ENCODE results near the gene ATG2B. TPM values are rescaled to one million over a fixed set of nuclear protein-coding genes. Genes with fewer than 3 reads are reported as not detected.

ATG2B gene
- total RNA-seq, 1 donor from 2014 or later: 11.9 TPM

DNA sequence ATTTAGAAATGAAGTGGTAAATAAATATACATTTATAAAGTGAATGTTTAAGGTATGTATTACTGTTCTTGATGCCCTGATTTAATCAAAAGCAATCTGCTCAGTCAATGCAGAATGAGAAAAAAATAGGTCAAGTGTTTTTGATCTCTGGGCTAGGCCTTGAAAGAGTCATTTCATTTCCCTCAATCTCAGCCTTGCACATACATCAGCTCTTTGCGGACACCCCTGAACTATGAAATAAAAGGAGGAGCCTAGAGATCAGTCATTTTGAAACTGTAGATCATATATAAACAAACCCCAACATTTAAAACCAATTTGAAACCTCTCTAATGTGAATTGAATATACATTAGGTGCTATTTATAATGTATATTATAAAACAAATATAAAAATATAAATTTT lies 42.5 kb downstream of the ATG2B start:
- no peaks in the 10 kb centered on the region for H3K27me3 ChIP-seq
- no peaks in the 10 kb centered on the region for H3K4me1 Mint-ChIP-seq
- H4K20me1 ChIP-seq (ENCODE audit: low read depth): no peaks in the 10 kb centered on the region
- no peak overlapping the region for H3K27ac Mint-ChIP-seq
- H3K27me3 Mint-ChIP-seq (ENCODE audit: insufficient read depth, low read depth): no peaks in the 10 kb centered on the region
- no peaks in the 10 kb centered on the region for H3K9me3 Mint-ChIP-seq
- TF ChIP-seq EZH2phosphoT487 (IDR thresholded peaks at IDR 0.05) (no peak), EZH2 (IDR thresholded peaks at IDR 0.05) (no peak)
- TF ChIP-seq, protein P1, sequence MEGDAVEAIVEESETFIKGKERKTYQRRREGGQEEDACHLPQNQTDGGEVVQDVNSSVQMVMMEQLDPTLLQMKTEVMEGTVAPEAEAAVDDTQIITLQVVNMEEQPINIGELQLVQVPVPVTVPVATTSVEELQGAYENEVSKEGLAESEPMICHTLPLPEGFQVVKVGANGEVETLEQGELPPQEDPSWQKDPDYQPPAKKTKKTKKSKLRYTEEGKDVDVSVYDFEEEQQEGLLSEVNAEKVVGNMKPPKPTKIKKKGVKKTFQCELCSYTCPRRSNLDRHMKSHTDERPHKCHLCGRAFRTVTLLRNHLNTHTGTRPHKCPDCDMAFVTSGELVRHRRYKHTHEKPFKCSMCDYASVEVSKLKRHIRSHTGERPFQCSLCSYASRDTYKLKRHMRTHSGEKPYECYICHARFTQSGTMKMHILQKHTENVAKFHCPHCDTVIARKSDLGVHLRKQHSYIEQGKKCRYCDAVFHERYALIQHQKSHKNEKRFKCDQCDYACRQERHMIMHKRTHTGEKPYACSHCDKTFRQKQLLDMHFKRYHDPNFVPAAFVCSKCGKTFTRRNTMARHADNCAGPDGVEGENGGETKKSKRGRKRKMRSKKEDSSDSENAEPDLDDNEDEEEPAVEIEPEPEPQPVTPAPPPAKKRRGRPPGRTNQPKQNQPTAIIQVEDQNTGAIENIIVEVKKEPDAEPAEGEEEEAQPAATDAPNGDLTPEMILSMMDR (IDR thresholded peaks at IDR 0.05): no peak
- H3K36me3 ChIP-seq: peaks cover 13% of the 10 kb centered on the region
- H3K36me3 Mint-ChIP-seq: peaks cover 24% of the 10 kb centered on the region
- H3K4me1 ChIP-seq: peaks cover 9% of the 10 kb centered on the region
- H3K27ac ChIP-seq: no peak overlapping the region
- no peak overlapping the region for H3K9ac ChIP-seq
- no peak overlapping the region for H3K4me2 ChIP-seq
- H3K79me2 ChIP-seq (ENCODE audit: low read depth): no peaks in the 10 kb centered on the region
- H2AFZ ChIP-seq (replicated peaks): no peak overlapping the region
- no peak overlapping the region for H3K4me3 Mint-ChIP-seq
- H3K9me3 ChIP-seq (ENCODE audit: low read depth): no peaks in the 10 kb centered on the region
- H3F3A ChIP-seq (ENCODE audit: low read depth): no peaks in the 10 kb centered on the region
- no peak for DNase-seq (ENCODE audit: low spot score)
- no peak overlapping the region for H3K4me3 ChIP-seq

- Histone ChIP-seq H3K4me1 (peaks cover 9% of the 10 kb centered on the region), H2AFZ (replicated peaks) (no peak overlapping the region), H4K20me1 (ENCODE audit: low read depth) (no peaks in the 10 kb centered on the region), H3F3A (ENCODE audit: low read depth) (no peaks in the 10 kb centered on the region), H3K27me3 (no peaks in the 10 kb centered on the region), H3K4me3 (no peak overlapping the region), H3K4me2 (no peak overlapping the region), H3K9me3 (ENCODE audit: low read depth) (no peaks in the 10 kb centered on the region), H3K79me2 (ENCODE audit: low read depth) (no peaks in the 10 kb centered on the region), H3K27ac (no peak overlapping the region), H3K9ac (no peak overlapping the region), H3K36me3 (peaks cover 8% of the 10 kb centered on the region)
- Mint-ChIP-seq H3K4me1 (no peaks in the 10 kb centered on the region), H3K27me3 (ENCODE audit: insufficient read depth, low read depth) (no peaks in the 10 kb centered on the region), H3K9me3 (no peaks in the 10 kb centered on the region), H3K27ac (no peak overlapping the region), H3K4me3 (no peak overlapping the region), H3K36me3 (peaks cover 26% of the 10 kb centered on the region)
- TF ChIP-seq, protein P1 (IDR thresholded peaks at IDR 0.05): no peak
- no peak for TF ChIP-seq EZH2phosphoT487 (IDR thresholded peaks at IDR 0.05)
- no peak for TF ChIP-seq EZH2 (IDR thresholded peaks at IDR 0.05)
- no peak for DNase-seq (ENCODE audit: low spot score)
These were observed 44.3 kb downstream of the ATG2B start for GRCh38 chr14:96318836-96319235.

GRCh38 chr14:96316087-96316486 lies 47.1 kb downstream of the ATG2B start:
- H3K9me3 Mint-ChIP-seq: no peaks in the 10 kb centered on the region
- H4K20me1 ChIP-seq (ENCODE audit: low read depth): no peaks in the 10 kb centered on the region
- H3K4me1 ChIP-seq: no peaks in the 10 kb centered on the region
- no peaks in the 10 kb centered on the region for H3K9me3 ChIP-seq (ENCODE audit: low read depth)
- peaks cover 20% of the 10 kb centered on the region for H3K36me3 Mint-ChIP-seq
- no peaks in the 10 kb centered on the region for H3K79me2 ChIP-seq (ENCODE audit: low read depth)
- H3K36me3 ChIP-seq: peaks cover 6% of the 10 kb centered on the region
- H3K4me1 Mint-ChIP-seq: no peaks in the 10 kb centered on the region
- H3K4me3 ChIP-seq: no peak overlapping the region
- no peaks in the 10 kb centered on the region for H3F3A ChIP-seq (ENCODE audit: low read depth)
- H3K4me2 ChIP-seq: no peak overlapping the region
- TF ChIP-seq EZH2phosphoT487 (IDR thresholded peaks at IDR 0.05): no peak
- TF ChIP-seq, protein P1 (IDR thresholded peaks at IDR 0.05): no peak
- no peak for TF ChIP-seq EZH2 (IDR thresholded peaks at IDR 0.05)
- H3K4me3 Mint-ChIP-seq: no peak overlapping the region
- H2AFZ ChIP-seq (replicated peaks): no peak overlapping the region
- no peak overlapping the region for H3K27ac ChIP-seq
- H3K27me3 Mint-ChIP-seq (ENCODE audit: insufficient read depth, low read depth): no peaks in the 10 kb centered on the region
- H3K27ac Mint-ChIP-seq: no peak overlapping the region
- H3K9ac ChIP-seq: no peak overlapping the region
- H3K27me3 ChIP-seq: no peaks in the 10 kb centered on the region
- no peak for DNase-seq (ENCODE audit: low spot score)

All from neural progenitor cell (in vitro differentiated cells).